Upper lobe of left lung (tissue), 6 donors: ENCODE data around the gene KBTBD4. TPM values are rescaled to one million over a fixed set of nuclear protein-coding genes. Genes with fewer than 3 reads are reported as not detected.
A peak's percentile ranks its signal among the peaks of the same experiment; 100 is the strongest.

Source experiments
- ATAC-seq, 2 donors: fragments of 200-7000 bp; cut with Tn5 transposase; one replicate each; pipeline ENCODE4 v1.9.1; 2022; ENCODE audit warnings: mild to moderate bottlenecking in 2 of 2, moderate library complexity in 2 of 2; ENCODE audit not compliant: low FRiP score in 2 of 2
- DNase-seq, 2 donors: peaks; one replicate each; pipeline ENCODE4 v3.0.0-alpha.2; 2019 to 2020
- H3K27ac ChIP-seq, 4 donors: fragments of 200-600 bp; sonication (generic); one replicate each; pipeline ENCODE4 v1.5.1; 2016 to 2019
- H3K27me3 ChIP-seq, 4 donors: fragments of 200-600 bp; sonication (generic); one replicate each; pipeline ENCODE4 v1.5.1; 2017 to 2019
- H3K36me3 ChIP-seq, 4 donors: fragments of 200-600 bp; sonication (generic); one replicate each; pipeline ENCODE4 v1.5.1; 2016 to 2019
- H3K4me1 ChIP-seq, 4 donors: fragments of 200-600 bp; sonication (generic); one replicate each; pipeline ENCODE4 v1.5.1; 2018 to 2019
- H3K4me3 ChIP-seq, 4 donors: fragments of 200-600 bp; sonication (generic); one replicate each; pipeline ENCODE4 v1.5.1; 2017 to 2019; ENCODE audit warnings: mild to moderate bottlenecking in 2 of 4, moderate library complexity in 1 of 4
- H3K9me3 ChIP-seq, 4 donors: fragments of 200-600 bp; sonication (generic); one replicate each; pipeline ENCODE4 v1.5.1; 2018 to 2019
- CTCF ChIP-seq, 6 experiments: fragments of 450-650 bp in 4 of 6; fragments of 200-600 bp in 2 of 6; sonication (generic) in 2 of 6; IDR thresholded peaks; one replicate each; pipeline ENCODE4 v1.5.1; 2016 to 2019; ENCODE audit warnings: antibody characterized with exemption in 6 of 6
- EP300 ChIP-seq, 4 donors: sonication (generic); formaldehyde crosslinking; IDR thresholded peaks; one replicate each; pipeline ENCODE4 v1.5.1; 2017; ENCODE audit warnings: antibody characterized with exemption in 4 of 4, control low read depth in 2 of 4
- POLR2A ChIP-seq, 4 donors: fragments of 450-650 bp; IDR thresholded peaks; one replicate each; pipeline ENCODE4 v1.5.1; 2016 to 2017; ENCODE audit warnings: antibody characterized with exemption in 4 of 4, mild to moderate bottlenecking in 2 of 4
- POLR2AphosphoS5 ChIP-seq, 2 donors: sonication (generic); formaldehyde crosslinking; IDR thresholded peaks; one replicate each; pipeline ENCODE4 v1.5.1; 2017; ENCODE audit warnings: antibody characterized with exemption in 2 of 2
- WGBS, 2 donors: methylation state at CpG; one replicate each; pipeline ENCODE4 v1.1.5; 2017 to 2018; 5-methylcytosine and 5-hydroxymethylcytosine counted together
- total RNA-seq, 6 donors: library from RNA; depleted of rRNA in 4 of 6; stranded (reverse); fragments of >200 nt in 4 of 6; gene quantifications; one replicate each; pipeline versions ENCODE4 v1.1.0 to v1.2.1, GENCODE V29; 2016 to 2021
- donor health status: DM: no; HTN: no; CAD: no; lungs with moderate emphysema.
- donor health status: DM: no; HTN: yes; CAD: no; lungs with severe emphysema.

Gene KBTBD4
- total RNA-seq = 10 to 100 TPM in 5 of 6 donors, 1 to 10 TPM in 1; 3.1 to 22.2 (median 17.4) TPM

- Histone ChIP-seq H3K27me3 (no peaks in the 10 kb centered on the region), H3K4me1 (peaks cover 20 to 29% (median 28%) of the 10 kb centered on the region in 4 donors), H3K4me3 (peak within 1 kb of the TSS; percentile 77 to 99 (median 90)), H3K27ac (peak within 1 kb of the TSS; percentile 80 to 96 (median 89)), H3K36me3 (peaks cover 30 to 66% (median 51%) of the 10 kb centered on the region in 4 donors), H3K9me3 (no peaks in the 10 kb centered on the region)
- TF ChIP-seq POLR2A (IDR thresholded peaks at IDR 0.05) (peak in 2 of 4 donors; percentile 35 to 76), CTCF (IDR thresholded peaks at IDR 0.05) (peak in 1 of 6 experiments; percentile 23), EP300 (IDR thresholded peaks at IDR 0.05) (peak in 1 of 4 donors; percentile 52), POLR2AphosphoS5 (IDR thresholded peaks at IDR 0.05) (peak; percentile 93 to 97)
- 0 to 1% methylated on average over 18 to 47 of the region's 72 CpGs for WGBS, 2 donors
- ATAC-seq (peak; percentile 94 to 98), DNase-seq (peak; percentile 92 to 93)
Observed at GRCh38 chr11:47578524-47579494, at the start of gene KBTBD4, which contains the start of gene NDUFS3. Gene KBTBD4 (minus strand): TSS chr11:47578970. CDS start chr11:47578951, 19 bp downstream. Gene NDUFS3 (plus strand): TSS chr11:47579074. CDS start chr11:47579092, 18 bp downstream.

GRCh38 chr11:47628026-47628425 is 49.3 kb upstream of the KBTBD4 start:
- TF ChIP-seq CTCF (IDR thresholded peaks at IDR 0.05) (no peak), POLR2A (IDR thresholded peaks at IDR 0.05) (no peak), EP300 (IDR thresholded peaks at IDR 0.05) (no peak), POLR2AphosphoS5 (IDR thresholded peaks at IDR 0.05) (no peak)
- no peak overlapping the region for H3K27ac ChIP-seq
- WGBS, 2 donors = 88 to 89% methylated on average over 4 of the region's 4 CpGs
- no peaks in the 10 kb centered on the region for H3K9me3 ChIP-seq
- no peaks in the 10 kb centered on the region for H3K4me1 ChIP-seq
- H3K27me3 ChIP-seq = no peaks in the 10 kb centered on the region
- DNase-seq = no peak
- peaks cover 42 to 100% (median 69%) of the 10 kb centered on the region in 4 donors for H3K36me3 ChIP-seq
- no peak overlapping the region for H3K4me3 ChIP-seq
- ATAC-seq = no peak

GRCh38 chr11:47626234-47626633 is 47.5 kb upstream of the KBTBD4 start:
- TF ChIP-seq EP300 (IDR thresholded peaks at IDR 0.05) (no peak), POLR2A (IDR thresholded peaks at IDR 0.05) (no peak), CTCF (IDR thresholded peaks at IDR 0.05) (no peak), POLR2AphosphoS5 (IDR thresholded peaks at IDR 0.05) (no peak)
- Histone ChIP-seq H3K27me3 (no peaks in the 10 kb centered on the region), H3K9me3 (no peaks in the 10 kb centered on the region), H3K27ac (no peak overlapping the region), H3K36me3 (peaks cover 49 to 100% (median 69%) of the 10 kb centered on the region in 4 donors), H3K4me3 (no peak overlapping the region), H3K4me1 (no peaks in the 10 kb centered on the region)
- DNase-seq (no peak), ATAC-seq (no peak)
- WGBS, 2 donors = 91 to 97% methylated on average over 8 of the region's 8 CpGs

GRCh38 chr11:47620836-47621378 is 42.1 kb upstream of the KBTBD4 start:
- Histone ChIP-seq H3K4me1 (no peaks in the 10 kb centered on the region), H3K27ac (no peak overlapping the region), H3K4me3 (no peak overlapping the region), H3K9me3 (no peaks in the 10 kb centered on the region), H3K27me3 (no peaks in the 10 kb centered on the region), H3K36me3 (peaks cover 19 to 90% (median 51%) of the 10 kb centered on the region in 4 donors)
- WGBS, 2 donors = 90 to 96% methylated on average over 2 of the region's 2 CpGs
- DNase-seq (no peak), ATAC-seq (no peak)
- no peak for TF ChIP-seq POLR2AphosphoS5 (IDR thresholded peaks at IDR 0.05)
- TF ChIP-seq POLR2A (IDR thresholded peaks at IDR 0.05) = no peak
- no peak for TF ChIP-seq CTCF (IDR thresholded peaks at IDR 0.05)
- no peak for TF ChIP-seq EP300 (IDR thresholded peaks at IDR 0.05)
